Mucosa of rectum (tissue), 2 donors: ENCODE measurements around the gene ATXN10.
"Not testable (repeated sequence)": the region's sequence is repeated elsewhere in the genome, so short reads cannot be mapped to it uniquely, and the experiment has no call there.

Experiments
- H3K27ac ChIP-seq, 2 donors: one replicate each; pipeline ENCODE4 v1.7.0; 2013; ENCODE audit warnings: inconsistent platforms in 2 of 2, low read depth in 2 of 2, low read length in 2 of 2
- H3K27me3 ChIP-seq, 2 donors: one replicate each; pipeline ENCODE4 v1.7.0; 2013; ENCODE audit warnings: low read length in 2 of 2; ENCODE audit not compliant: control insufficient read depth in 2 of 2, insufficient read depth in 2 of 2
- H3K36me3 ChIP-seq, 2 donors: one replicate each; pipeline ENCODE4 v1.7.0; 2013; ENCODE audit warnings: low read length in 2 of 2; ENCODE audit not compliant: control insufficient read depth in 2 of 2, insufficient read depth in 2 of 2
- H3K4me1 ChIP-seq, 2 donors: one replicate each; pipeline ENCODE4 v1.7.0; 2013; ENCODE audit warnings: low read length in 2 of 2, mild to moderate bottlenecking in 1 of 2; ENCODE audit not compliant: control insufficient read depth in 2 of 2, insufficient read depth in 2 of 2
- H3K4me3 ChIP-seq, 2 donors: one replicate each; pipeline ENCODE4 v1.7.0; 2013; ENCODE audit warnings: low read length in 2 of 2
- H3K9ac ChIP-seq, 2 donors: one replicate each; pipeline ENCODE4 v1.7.0; 2013; ENCODE audit warnings: low read length in 2 of 2, low read depth in 1 of 2, mild to moderate bottlenecking in 1 of 2
- H3K9me3 ChIP-seq, 2 donors: one replicate each; pipeline ENCODE4 v1.7.0; 2013; ENCODE audit warnings: low read length in 2 of 2; ENCODE audit not compliant: control insufficient read depth in 2 of 2
- donor health status: healthy.
- donor health status: Normal muscosa, but diverticular disease.

The ATXN10 gene

GRCh38 chr22:45671783-45672563 lies at the start of gene ATXN10:
TSS of gene ATXN10 (plus strand) at chr22:45671834. CDS start at chr22:45672064, 230 bp downstream.
- Histone ChIP-seq H3K4me1 (peaks cover 6 to 14% of the 10 kb centered on the region in 2 donors), H3K4me3 (peak within 1 kb of the TSS; percentile 84 to 92), H3K36me3 (no peaks in the 10 kb centered on the region), H3K27me3 (no peaks in the 10 kb centered on the region), H3K9me3 (no peaks in the 10 kb centered on the region), H3K9ac (peak within 1 kb of the TSS; percentile 86 to 90), H3K27ac (peak within 1 kb of the TSS; percentile 61 to 65)

GRCh38 chr22:45621836-45622600 lies 49.6 kb upstream of the ATXN10 start:
- Histone ChIP-seq H3K9ac (no peak overlapping the region), H3K4me1 (no peaks in the 10 kb centered on the region), H3K27me3 (no peaks in the 10 kb centered on the region), H3K27ac (no peak overlapping the region), H3K4me3 (no peak overlapping the region), H3K36me3 (no peaks in the 10 kb centered on the region), H3K9me3 (no peaks in the 10 kb centered on the region)

GRCh38 chr22:45623464-45624145 lies 48.0 kb upstream of the ATXN10 start:
- H3K9me3 ChIP-seq, H3K27me3 ChIP-seq, H3K36me3 ChIP-seq, H3K27ac ChIP-seq, H3K4me1 ChIP-seq, H3K4me3 ChIP-seq, H3K9ac ChIP-seq: not testable (repeated sequence)

GRCh38 chr22:45626198-45626651 lies 45.4 kb upstream of the ATXN10 start:
- Histone ChIP-seq H3K9ac (no peak overlapping the region), H3K9me3 (no peaks in the 10 kb centered on the region), H3K4me1 (no peaks in the 10 kb centered on the region), H3K36me3 (no peaks in the 10 kb centered on the region), H3K27me3 (peaks cover 0 to 5% of the 10 kb centered on the region in 2 donors), H3K27ac (no peak overlapping the region), H3K4me3 (peak overlapping the region in 1 of 2 donors; percentile 13)

- Histone ChIP-seq H3K4me1 (no peaks in the 10 kb centered on the region), H3K27me3 (peaks cover 3 to 7% of the 10 kb centered on the region in 2 donors), H3K9ac (no peak overlapping the region), H3K27ac (no peak overlapping the region), H3K36me3 (no peaks in the 10 kb centered on the region), H3K4me3 (no peak overlapping the region), H3K9me3 (no peaks in the 10 kb centered on the region)
Observed at GRCh38 chr22:45627489-45628233, 44.0 kb upstream of the ATXN10 start.

- Histone ChIP-seq H3K9me3 (no peaks in the 10 kb centered on the region), H3K4me3 (no peak overlapping the region), H3K9ac (no peak overlapping the region), H3K27ac (no peak overlapping the region), H3K36me3 (no peaks in the 10 kb centered on the region), H3K4me1 (no peaks in the 10 kb centered on the region), H3K27me3 (peaks cover 6 to 8% of the 10 kb centered on the region in 2 donors)
Observed at GRCh38 chr22:45628515-45628914, 43.1 kb upstream of the ATXN10 start.

- Histone ChIP-seq H3K9me3 (no peaks in the 10 kb centered on the region), H3K4me3 (no peak overlapping the region), H3K9ac (no peak overlapping the region), H3K27ac (no peak overlapping the region), H3K27me3 (peaks cover 8 to 10% of the 10 kb centered on the region in 2 donors), H3K36me3 (no peaks in the 10 kb centered on the region), H3K4me1 (no peaks in the 10 kb centered on the region)
Observed at GRCh38 chr22:45629469-45630089, 42.1 kb upstream of the ATXN10 start.

GRCh38 chr22:45630436-45630835 lies 41.2 kb upstream of the ATXN10 start:
- H3K27me3 ChIP-seq = peaks cover 8 to 10% of the 10 kb centered on the region in 2 donors
- H3K9me3 ChIP-seq = no peaks in the 10 kb centered on the region
- no peaks in the 10 kb centered on the region for H3K36me3 ChIP-seq
- H3K4me3 ChIP-seq = no peak overlapping the region
- H3K27ac ChIP-seq = no peak overlapping the region
- no peaks in the 10 kb centered on the region for H3K4me1 ChIP-seq
- H3K9ac ChIP-seq = no peak overlapping the region

- Histone ChIP-seq H3K27me3 (peaks cover 8 to 10% of the 10 kb centered on the region in 2 donors), H3K9me3 (no peaks in the 10 kb centered on the region), H3K4me3 (no peak overlapping the region), H3K36me3 (no peaks in the 10 kb centered on the region), H3K9ac (no peak overlapping the region), H3K27ac (no peak overlapping the region), H3K4me1 (no peaks in the 10 kb centered on the region)
Observed at GRCh38 chr22:45631140-45631840, 40.3 kb upstream of the ATXN10 start.
